Heart left ventricle (tissue), 13 donors: ENCODE results near the gene MT1A.

Source experiments
- POLR2A ChIP-seq, 2 donors: fragments of 450-650 bp; IDR thresholded peaks; one replicate each; pipeline ENCODE4 v1.6.1; 2017; ENCODE audit warnings: antibody characterized with exemption in 2 of 2, mild to moderate bottlenecking in 2 of 2, moderate library complexity in 2 of 2
- TF ChIP-seq, protein P1 (sequence below), 12 donors: fragments of 200-600 bp; sonication (generic) in 4 of 12; IDR thresholded peaks; one replicate each; pipeline versions ENCODE4 v1.5.0 to v1.8.0; 2018 to 2022; ENCODE audit warnings: antibody characterized with exemption in 12 of 12, mild to moderate bottlenecking in 5 of 12
- donor health status: ischemic (EF 13 %, LVEDD 7.1; RV severe dilation, severe dysfunction).
- donor health status: DM: no; HTN: yes; CAD: no.
- donor health status: DM: no; HTN: no; CAD: no.
- donor health status: ischemic (EF 25% LVEDD 6.9; RV normal size, moderate dysfunction).
- donor health status: ischemic (EF 25% LVEDD 5.7; RV mildly dilated, moderate dysfunction).
- donor health status: ischemic (EF 35%, LVEDD 5.7; RV mildly dilated, moderate dysfunction).
- donor health status: nonischemic (EF 11% LVEDD 7.7; RV severe dilation, severe dysfunction).
- donor health status: DM: yes; HTN: yes; CAD: no.
- donor health status: PGD.
- donor health status: ischemic (EF 29% LVEDD 5.4; RV normal size, mild dysfunction).
- donor health status: nonischemic (EF 23%, LVEDD 6.1; RV moderate dilation, normal function).

DNA sequence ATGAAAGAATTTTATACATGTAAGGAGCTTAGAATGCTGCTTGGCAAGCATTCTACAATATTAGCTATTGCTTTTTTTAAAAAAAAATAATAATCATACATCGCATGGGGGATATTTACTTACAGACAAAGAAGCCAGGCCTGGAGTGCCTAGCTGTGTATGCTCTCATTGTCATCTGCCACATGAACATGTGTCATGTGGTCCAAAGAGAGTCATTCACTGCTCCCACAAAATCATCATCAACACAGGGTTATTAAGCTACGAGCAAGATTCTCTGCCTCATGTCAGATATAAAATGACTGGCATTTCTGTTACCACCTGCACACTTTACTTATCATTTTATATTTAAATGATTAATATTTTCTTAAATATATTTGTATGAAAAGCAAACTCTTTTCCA is 14.8 kb upstream of the MT1A start:
- TF ChIP-seq POLR2A (IDR thresholded peaks at IDR 0.05) = no peak
- TF ChIP-seq, protein P1, sequence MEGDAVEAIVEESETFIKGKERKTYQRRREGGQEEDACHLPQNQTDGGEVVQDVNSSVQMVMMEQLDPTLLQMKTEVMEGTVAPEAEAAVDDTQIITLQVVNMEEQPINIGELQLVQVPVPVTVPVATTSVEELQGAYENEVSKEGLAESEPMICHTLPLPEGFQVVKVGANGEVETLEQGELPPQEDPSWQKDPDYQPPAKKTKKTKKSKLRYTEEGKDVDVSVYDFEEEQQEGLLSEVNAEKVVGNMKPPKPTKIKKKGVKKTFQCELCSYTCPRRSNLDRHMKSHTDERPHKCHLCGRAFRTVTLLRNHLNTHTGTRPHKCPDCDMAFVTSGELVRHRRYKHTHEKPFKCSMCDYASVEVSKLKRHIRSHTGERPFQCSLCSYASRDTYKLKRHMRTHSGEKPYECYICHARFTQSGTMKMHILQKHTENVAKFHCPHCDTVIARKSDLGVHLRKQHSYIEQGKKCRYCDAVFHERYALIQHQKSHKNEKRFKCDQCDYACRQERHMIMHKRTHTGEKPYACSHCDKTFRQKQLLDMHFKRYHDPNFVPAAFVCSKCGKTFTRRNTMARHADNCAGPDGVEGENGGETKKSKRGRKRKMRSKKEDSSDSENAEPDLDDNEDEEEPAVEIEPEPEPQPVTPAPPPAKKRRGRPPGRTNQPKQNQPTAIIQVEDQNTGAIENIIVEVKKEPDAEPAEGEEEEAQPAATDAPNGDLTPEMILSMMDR (IDR thresholded peaks at IDR 0.05) = no peak
